Measurements from ENCODE around the gene NGB.

NGB gene

DNA sequence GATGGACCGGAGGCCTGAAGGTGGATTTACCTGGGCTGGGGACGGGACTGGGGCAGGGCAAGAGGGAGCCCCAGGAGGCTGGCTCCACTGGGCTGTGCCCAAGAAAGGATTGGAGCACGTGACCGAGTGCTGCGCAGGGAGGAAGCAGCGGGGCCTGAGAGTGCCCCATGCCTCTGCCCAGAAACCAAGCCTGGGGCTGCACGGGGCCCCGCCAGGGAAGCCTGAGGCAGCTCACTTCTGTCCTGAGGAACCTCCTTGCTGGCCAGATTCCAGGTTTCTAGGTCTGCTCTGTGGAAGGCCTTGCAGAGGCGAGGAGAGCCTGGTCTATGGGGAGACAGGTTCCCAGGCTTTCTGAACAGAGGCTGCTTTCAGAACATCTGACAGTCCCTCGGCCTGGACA, 10.4 kb downstream of the NGB start:
- DNase-seq: no peak

DNA sequence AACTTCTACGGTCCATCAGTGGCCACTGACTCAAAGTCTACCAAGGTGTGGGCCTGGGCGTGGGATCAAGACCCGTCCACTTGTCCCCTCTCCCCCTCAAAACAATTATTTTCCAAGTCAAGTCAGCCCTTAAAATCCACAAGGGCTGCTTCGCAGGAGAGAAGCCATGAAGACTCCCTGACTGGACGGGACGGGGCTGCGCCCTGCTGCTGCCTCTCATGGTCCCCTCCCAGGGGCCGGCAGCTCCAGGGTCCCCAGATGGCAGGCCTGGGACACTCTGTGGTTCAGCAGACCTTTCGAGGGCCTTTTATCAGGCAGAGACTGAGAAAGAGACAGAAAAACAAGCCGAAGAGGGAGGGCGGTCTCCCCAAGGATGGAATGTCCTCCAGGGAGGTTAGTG, 10.8 kb downstream of the NGB start:
- DNase-seq: no peak

DNA sequence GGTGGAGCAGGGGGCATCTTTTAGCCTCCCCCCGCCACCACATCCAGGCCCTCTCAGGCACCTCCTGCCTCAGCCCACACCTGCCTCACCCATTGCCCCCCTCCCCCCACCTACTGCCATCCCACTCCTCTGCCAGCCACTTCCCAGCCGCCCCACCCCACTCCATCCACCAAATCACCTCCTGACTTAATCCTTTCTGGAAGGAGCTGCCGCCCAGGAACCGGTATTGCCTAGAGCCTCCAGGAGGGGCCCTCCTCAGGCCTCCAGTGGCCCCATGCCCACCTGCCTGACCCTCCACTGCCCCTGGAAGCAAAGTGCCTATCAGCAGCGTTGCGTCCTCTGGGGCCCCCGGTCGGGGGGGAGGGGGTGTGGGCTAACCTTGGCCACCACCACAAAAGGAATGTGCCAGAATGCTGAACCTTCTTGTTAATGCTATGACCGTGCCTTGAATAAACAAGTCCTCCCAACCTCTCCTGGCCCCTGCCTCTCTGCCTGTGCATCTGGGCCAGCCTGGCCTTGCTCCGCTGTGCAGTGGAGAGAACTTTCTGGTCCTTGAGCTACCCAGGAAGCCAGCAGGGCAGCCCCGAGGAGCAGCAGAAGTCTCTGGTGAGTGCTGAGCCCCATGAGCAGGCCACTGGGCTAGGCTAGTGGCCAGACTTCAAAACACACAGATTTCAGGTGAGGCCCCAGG, 11.8 kb downstream of the NGB start:
- no peak for DNase-seq

DNA sequence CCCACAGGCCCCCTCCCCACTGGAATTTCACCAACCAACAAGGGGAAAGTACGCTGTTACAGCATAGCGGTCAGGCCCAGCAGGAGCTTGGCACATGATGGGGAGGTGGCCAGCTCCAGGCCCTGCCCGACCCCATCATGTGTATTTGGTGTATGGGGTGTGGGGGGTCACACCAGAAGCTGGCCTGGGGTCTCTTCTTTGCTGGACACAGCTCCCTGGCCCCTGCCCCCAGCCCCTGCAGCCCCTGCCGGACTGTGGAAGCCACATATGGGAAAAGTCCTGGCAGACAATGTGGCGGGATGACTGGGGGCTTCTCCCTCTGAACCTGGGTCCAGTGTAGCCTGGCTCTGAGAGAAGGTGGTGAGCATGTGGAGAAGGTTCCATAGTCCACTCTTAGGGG, 12.4 kb downstream of the NGB start:
- DNase-seq: no peak

DNA sequence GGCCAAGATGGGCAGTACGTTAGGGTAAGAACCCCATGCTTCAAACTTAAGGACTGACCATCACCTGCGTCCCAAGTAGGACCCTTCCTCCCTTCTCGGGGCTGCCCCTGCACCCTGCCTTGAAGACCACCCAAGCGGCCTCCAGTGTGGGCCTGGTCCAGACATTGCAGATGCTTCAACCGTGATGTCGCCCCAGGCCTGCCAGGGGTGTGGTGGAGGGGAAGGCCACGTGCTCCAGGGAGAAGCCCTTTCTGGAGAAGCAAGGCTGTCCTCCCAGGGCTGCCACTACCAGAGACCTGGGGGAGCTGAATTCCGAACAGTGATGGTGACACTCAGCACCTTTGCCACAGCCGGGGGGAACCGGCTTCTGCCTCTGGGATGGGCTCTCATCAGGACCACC, 13.3 kb downstream of the NGB start:
- DNase-seq: no peak

DNA sequence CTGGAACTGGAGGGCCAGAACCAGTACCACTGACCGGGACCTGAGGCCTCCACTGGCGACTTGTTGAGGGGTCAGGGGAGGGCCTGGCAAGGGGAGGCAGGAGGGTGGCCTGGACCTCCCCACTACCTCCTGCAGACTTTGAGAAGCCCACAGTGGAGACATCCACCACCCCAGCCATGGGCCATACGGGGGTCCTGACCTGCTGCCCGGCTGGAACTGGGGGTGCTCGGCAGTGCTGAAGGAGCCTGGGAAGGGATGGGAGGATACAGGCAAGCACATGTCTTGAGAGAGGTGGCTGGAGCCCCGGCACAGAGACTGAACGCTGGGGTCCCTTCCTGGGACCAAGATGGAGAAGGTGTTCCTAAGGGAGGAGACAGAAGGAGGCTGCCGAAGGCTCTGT, 14.3 kb downstream of the NGB start:
- DNase-seq: no peak

DNA sequence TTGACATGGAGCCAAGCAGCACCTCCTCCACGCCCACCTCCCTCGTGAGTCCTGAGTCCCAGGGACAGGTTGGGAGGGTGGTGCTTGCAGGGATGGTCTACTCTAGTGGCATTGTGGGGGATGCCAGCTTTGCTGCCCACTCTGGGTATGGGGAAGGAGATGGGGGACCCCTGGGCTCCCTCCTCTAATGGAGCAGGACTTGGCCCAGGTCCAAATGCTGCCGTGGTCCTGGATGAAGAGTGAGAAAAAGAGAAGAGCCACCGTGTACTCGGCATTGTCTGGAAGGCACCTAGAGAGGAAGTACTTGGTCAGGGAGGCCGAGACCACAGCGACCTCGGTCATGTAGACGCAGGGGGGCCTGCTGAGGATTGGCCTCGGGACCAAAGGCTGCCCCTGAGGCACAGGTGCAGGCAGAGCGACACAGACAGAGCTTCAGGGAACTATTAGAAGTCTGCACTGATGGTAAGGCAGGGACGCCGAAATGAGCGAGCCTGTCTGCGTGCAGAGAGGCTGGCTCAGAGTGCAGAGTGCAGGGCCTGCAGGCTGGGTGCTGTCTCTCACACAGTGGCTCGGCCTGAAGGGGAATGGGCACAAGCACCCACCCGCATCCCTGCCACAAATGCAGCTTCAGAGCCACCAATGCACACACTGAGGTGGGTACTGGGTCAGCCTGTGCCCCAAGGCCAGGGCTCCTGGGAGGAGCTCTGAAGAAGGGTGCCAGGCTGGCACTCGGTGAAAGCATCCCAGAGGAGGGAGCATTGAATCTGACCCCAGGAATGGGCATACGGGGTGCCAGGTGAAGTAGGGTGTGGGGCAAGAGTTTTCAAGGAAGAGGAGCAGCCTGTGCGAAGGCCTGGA, 17.4 kb downstream of the NGB start:
- no peak for DNase-seq

DNA sequence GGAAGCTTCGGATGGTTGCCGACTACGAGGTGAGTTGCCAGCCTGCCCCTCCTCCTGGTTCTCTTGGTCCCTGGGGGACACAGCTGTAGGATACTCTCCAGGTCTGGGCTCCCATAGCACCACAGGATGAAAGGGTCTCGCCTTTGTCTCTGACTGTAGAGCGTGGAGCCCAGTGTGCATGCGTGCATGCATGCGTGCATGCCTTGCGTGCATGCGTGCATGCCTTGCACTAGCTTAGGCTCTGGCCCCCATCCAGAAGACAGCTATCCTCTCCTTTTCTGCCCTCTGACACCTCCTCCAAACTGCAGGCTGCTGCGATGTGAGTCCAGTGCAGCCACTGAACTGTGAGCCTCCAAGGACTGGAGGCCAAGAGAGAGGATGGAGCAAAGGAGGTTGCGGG, 19.1 kb downstream of the NGB start:
- no peak for DNase-seq

DNA sequence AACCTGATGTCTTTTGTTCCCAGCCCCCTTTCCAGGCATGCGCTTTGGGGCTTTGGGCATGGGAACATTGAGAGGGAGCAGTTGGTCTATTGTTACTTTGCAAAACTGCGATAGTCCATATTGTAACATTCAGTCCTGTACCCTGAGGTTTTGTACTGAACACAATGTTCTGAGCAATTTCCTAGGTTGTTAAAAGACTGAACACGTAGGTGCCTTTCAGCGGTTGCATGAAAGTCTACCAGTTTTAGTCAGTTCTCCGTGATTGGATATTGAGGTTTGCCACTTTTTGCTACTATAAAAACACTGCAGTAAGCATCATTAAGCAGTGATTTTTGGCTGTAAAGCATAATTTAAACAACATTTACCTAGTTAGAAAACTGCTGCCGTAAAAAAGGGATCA, 20.1 kb downstream of the NGB start:
- DNase-seq: no peak

DNA sequence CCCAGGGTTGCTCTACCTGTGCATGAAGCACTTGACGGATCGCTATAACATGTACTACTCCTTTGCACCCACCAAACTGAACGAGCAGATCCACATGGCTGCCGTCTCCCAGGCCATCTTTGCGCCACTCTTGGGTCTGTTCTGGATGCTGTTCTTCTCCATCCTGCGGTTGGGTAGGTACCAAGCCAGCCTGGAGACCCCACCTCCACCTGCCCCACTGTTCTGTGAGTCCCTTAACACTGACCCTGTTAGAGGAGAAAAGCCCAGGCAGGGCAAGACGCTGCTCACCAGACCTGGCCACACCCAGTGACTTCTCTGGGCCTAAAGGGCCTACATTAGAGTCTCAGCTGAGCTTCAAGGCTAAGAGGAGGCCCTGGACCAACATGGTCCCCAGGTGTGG, 21.7 kb downstream of the NGB start:
- DNase-seq: no peak

DNA sequence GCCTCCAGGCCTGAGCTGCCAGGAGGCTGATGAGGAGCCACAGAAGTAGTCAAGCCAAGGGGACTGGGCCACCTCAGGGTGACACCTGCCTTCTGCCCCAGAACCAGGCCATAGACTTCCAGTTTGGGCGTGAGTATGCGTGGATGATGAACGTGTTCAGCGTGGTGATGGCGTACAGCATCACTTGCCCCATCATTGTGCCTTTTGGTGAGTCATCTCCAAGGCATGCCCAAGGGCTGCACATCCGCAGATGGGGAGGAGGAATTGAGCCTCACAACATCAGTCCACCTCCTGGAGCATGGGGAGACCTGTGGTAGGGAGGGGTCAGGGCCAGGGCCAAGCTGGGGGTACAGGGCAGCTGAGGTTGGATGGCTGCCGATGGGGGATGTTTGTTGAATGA, 22.3 kb downstream of the NGB start:
- no peak for DNase-seq

DNA sequence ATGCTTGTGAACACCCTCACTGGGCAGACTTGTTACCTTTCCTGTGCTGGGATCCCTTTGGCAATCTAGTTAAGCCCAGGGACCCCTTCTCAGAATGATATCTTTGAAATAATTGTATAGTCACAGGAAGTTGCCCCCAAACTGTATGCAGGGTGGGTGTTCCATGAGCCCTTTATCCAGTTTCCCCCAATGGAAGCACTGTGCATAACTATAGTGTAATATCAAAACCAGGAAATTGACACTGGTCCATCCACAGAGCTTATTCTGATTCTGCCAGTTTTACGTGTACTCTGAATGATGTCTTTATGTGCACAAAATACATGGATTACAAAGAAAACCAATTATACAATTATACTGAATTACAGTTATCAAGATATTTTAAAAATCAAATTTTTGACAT, 24.2 kb downstream of the NGB start:
- DNase-seq: no peak

DNA sequence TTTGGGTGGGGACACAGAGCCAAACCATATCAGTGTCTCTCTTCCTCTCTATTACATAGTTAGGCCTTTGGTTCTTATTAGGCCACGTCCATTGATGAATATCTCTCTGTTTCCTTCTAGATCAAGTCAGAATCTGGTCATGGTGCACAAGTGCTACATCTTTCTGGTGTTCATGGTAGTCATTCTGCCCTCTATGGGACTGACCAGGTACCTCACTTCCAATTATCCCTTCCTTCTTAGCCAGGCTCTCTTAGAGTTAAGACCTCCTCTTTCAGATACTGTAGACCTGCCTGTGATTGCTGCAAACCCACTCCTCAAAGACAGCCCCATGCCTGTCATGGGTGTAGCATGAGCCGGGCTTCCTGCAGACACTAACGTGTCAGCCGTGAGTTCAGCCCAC, 25.2 kb downstream of the NGB start:
- no peak for DNase-seq

DNA sequence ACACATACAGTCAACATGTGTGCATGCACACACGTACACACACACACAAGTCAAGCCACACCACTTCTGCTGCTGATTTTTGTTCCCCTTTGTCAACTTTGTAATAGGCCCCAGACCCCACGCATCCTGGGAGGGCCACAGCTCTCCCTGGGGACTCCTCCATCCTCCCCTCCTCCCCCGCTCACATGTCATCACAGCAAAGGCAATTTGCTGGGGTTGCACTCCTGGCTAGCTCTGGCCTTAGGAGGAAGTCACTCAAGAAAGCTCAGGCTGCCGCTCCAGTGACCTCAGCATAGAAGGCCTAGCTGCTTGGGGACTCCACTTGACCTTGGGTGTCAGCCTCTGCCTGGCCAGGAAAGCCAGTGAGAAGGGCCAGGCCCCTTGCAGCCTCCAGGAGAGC, 27.2 kb downstream of the NGB start:
- DNase-seq: no peak

DNA sequence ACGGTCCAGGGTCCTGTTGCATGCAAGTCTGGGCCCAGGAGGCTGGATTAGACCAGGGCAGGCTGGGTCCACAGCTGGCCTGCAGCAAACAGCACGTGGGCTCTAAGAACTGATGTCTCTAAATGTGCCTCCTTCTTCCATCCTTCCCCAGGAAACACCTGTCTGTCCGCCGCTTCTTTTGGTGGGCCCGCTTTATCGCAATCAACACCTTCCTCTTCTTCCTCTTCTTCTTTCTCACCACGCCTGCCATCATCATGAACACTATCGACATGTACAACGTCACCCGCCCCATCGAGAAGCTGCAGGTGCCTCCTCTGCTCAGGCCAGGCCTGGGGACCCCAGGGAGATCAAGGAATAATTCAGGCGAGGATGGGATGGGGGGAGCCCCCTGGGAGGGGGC, 28.3 kb downstream of the NGB start:
- DNase-seq: no peak

DNA sequence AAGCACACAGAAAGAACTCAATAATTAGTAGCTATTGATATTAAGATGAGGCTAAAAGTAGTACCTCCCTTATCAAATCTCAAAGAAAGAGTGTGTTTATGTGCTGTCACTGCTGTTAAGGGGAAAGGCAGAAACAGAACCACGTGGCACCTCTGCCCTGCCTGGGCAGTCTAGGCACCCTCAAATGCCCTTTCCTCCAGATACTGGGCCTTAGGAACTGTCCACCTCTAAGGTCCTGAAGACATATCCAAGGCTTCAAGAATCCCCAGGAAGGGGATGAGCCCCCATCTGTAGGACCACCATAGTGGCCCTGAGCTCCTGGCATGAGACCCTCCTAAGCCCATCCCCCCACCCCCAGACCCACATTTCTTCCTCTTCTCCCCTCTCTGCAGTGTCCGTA, 29.1 kb downstream of the NGB start:
- DNase-seq: no peak

DNA sequence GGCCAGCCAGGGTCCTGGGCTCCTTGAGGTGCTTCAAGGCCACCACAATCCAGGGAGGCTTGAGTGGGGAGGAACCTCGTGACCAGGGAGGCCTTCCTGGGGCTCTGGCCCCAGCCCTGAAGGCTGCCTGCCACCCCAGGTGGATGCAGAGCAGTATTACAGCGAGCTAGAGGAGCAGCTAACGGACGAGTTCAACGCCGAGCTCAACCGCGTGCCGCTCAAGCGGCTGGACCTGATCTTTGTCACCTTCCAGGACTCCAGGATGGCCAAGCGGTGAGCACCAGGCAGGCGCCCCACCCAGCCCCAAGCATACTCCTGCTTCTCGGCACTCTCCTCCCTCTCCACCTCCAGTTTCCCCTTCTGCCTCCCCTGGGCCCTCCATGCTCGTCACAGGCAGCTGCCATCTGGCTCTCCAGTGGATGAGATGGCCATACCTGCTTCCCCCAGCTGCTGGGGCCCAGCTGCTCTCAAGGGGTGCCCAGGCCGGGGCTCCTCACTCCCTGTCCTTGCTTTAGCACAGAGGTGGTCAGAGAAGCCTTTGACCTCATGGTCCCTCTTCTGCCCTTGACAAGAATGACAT, 30.6 kb downstream of the NGB start:
- DNase-seq: no peak

DNA sequence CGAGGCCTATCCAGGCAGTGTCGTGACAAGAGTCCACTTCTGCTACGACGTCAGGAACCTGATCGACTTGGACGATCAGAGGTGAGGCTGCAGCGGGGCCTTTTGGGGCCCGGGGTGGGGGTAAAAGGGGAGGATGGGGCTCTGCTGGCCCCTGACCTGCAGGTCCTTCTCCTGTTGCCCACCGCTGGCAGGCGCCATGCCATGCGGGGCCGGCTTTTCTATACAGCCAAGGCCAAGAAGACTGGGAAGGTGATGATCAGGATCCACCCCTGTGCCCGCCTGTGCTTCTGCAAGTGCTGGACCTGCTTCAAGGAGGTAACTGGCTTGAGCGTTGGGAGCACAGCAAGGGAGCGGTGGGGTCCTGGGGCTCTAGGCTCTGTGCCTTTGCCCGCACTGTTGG, 31.6 kb downstream of the NGB start:
- DNase-seq: no peak

DNA sequence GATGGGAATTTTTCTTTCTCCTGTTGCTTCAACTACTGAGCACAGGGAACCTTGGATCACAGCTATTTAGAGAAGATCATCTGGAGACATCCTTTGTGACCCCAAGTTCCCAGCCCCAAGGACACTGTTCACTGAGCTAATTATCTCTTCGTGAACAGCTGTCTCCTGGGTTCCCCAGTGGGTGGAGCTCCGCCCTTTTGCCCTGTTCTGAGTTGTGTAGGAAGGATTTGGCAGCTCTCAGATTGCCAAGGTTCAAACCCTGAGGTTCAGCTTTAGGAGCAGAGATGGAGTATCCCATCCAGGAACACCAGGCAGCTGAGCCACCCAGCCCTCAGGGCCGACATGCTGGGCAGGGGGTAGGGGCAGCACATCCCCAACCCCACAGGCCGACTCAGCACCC, 32.0 kb downstream of the NGB start:
- no peak for DNase-seq

DNA sequence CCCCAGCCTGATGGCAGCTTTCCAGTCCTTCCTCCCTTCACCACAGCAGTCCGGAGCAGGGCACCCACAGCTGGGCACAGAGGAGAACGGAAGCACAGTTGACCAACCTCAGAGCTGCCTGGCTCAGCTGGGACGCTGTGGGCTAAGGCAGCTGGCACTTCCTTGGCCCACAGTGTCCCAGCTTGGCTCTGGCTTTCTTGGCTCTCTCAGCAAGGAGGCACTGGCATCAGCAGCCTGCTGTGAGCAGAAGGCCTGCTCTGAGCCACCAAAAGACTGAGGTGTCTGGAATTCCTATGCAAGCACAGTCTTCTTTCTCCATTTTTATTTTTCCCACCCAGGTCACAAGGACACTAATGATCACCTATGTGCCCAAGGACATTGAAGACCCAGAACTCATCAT, 32.6 kb downstream of the NGB start:
- DNase-seq: no peak

DNA sequence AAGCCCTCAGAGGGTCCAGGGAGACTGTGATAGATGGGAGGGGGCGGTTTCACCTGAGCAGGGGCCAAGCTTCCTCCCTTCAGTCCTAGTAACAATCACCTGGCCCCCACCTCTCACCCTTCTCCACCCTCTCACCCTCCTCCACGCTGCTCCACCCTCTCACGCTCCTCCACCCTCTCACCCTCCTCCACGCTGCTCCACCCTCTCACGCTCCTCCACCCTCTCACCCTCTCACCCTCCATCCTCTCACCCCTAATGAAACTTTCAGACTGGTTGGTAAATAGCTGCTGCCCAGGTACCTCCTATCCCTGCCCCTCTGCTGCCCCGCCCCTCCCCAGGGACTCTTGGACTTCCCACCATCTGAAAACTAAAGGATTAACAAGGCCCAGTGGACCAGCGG, 34.2 kb downstream of the NGB start:
- DNase-seq: no peak

DNA sequence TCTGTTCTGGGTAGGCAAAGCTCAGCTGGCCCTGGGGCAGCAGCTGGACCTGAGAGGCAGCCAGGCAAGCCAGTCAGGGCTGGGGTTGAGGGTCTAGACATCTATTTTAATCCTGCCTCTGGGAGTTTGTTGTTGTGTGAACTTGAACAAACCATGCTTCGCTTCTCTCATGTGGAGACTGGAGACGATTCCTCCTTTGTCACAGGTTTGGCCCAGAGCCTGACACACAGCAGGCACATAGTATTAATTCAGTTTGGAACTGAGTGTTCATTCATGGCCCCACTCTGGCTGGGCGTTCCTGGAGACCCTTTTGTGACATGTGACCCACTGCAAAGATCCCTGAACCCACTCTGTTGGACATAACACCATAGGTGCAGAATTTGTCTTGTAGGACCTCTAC, 39.3 kb downstream of the NGB start:
- no peak for DNase-seq

DNA sequence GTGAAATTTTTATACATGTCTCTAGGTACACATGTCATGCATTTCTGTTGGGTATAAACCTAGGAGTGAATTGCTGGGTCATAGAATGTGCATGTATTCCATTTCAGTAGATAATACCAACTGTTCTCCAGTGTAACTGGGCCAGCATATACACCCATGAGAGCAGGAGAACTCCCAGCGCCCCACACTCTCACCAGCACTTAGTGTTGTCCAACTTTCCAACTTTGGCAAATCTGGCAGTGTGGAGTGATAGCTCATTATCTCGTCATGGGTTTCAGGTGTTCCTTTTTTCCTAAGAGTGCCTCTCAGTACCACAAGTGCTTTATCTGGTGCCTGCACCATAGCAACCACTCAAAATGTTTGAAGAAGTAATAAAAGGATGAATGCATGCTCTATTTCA, 40.1 kb downstream of the NGB start:
- DNase-seq: no peak

DNA sequence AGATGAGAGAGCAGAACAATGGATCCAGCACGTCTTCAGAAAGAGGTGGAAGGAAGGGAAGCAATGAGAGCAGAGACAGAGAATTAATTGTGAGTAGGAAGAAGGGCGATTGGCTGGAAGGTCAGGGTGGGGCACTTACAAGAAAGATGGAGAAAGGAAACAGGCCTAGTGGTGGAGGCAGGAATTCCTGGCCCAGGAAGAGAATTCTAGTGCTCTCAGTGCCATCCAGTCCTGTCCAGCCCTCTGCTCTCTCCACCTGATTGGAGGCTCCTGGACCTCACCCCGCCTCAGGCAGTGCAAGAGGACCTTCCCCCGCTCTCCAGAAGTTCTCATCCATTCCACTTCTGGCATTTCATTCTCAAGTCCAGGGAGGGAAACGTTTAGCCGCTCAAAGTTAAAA, 43.0 kb downstream of the NGB start:
- DNase-seq: no peak
